GM12891 (cell line): Measurements from ENCODE around the gene KPNB1. TPM values are rescaled to one million over a fixed set of nuclear protein-coding genes. Genes with fewer than 3 reads are reported as not detected.

Experiments
- DNase-seq: peaks from one replicate; pipeline ENCODE4 v3.0.0; 2011; ENCODE audit warnings: low spot score; ENCODE audit not compliant: insufficient read length
- FAIRE-seq: peaks from 2 replicates; lab custom pipeline; 2011; peaks lifted over from hg19 to GRCh38; lab: Jason Lieb, UNC
- PAX5 ChIP-seq: IDR thresholded peaks from 2 replicates; pipeline ENCODE4 v1.6.1; 2011; ENCODE audit warnings: low read length, moderate library complexity, mild to moderate bottlenecking; ENCODE audit not compliant: insufficient read depth, severe bottlenecking
- POLR2A ChIP-seq: IDR thresholded peaks from 2 replicates; pipeline ENCODE4 v1.6.1; 2011; ENCODE audit warnings: low read depth, low read length, control low read depth
- POLR2AphosphoS5 ChIP-seq: IDR thresholded peaks from 2 replicates; pipeline ENCODE4 v1.6.1; 2011; ENCODE audit warnings: low read depth, low read length, control low read depth
- POU2F2 ChIP-seq: IDR thresholded peaks from 2 replicates; pipeline ENCODE4 v1.6.1; 2011; ENCODE audit warnings: low read depth, mild to moderate bottlenecking, control low read depth, low read length, moderate library complexity
- SPI1 ChIP-seq: IDR thresholded peaks from 2 replicates; pipeline ENCODE4 v1.6.1; 2011; ENCODE audit warnings: low read depth, low read length, control low read depth
- TAF1 ChIP-seq: IDR thresholded peaks from 2 replicates; pipeline ENCODE4 v1.6.1; 2011; ENCODE audit warnings: low read depth, low read length, control low read depth
- polyA plus RNA-seq: library from polyadenylated mRNA; unstranded; fragments of >200 nt; gene quantifications from one replicate; pipeline ENCODE4 v1.2.1, GENCODE V29; 2012; ENCODE audit warnings: low read depth, missing spikeins, inconsistent platforms; ENCODE audit not compliant: missing spikeins

KPNB1 gene
- polyA plus RNA-seq = 178 TPM

DNA sequence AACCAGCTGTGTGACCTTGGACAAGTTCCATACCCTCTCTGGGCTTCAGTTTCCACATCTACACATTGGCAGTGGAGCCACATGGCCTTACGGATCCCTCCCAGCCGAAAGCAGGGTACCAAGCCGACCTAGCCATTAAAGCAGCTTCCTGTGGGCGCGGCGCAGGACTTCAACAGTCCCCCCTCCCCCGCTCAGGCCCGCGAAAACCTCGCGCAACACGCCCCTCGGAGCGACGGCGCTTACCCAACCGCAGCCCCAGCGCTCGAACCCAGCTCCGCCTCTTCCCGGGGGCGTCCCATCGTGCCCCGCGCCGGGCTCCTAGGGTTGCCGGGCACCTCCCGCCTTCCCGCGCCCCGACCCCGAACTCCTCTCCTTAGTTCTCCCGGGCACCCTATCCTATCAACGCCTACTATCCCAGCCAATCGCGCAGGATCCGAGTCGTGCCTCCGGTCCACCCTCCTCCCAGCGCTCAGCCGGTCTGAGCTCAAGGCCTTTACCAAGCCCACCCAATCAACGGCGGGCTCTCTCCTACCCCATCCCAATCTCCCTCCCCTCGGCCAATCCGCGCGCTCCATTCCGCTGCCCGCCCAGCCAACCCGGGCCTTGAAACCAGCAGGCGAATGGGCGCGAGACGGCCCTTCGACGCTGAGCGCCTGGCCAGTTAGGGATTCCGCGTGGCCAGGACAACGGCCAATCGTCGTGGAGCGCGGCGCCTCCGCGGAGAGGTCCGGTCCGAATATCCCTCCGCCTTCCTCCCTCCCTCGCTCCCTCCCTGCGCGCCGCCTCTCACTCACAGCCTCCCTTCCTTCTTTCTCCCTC, at the start of gene KPNB1:
TSS of gene KPNB1 (plus strand) at position 767 of the 819 bp plus-strand sequence. CDS start 326 bp downstream, outside the sequence.
- peak; percentile 99 for FAIRE-seq
- DNase-seq = peak; percentile 85
- TF ChIP-seq POLR2A = peak; percentile 90
- TF ChIP-seq TAF1 = peak; percentile 91
- peak; percentile 70 for TF ChIP-seq PAX5
- TF ChIP-seq SPI1 = peak; percentile 36; the same call in 1 of the 2 replicates
- TF ChIP-seq POU2F2 = no peak; the same call in 1 of the 2 replicates
- TF ChIP-seq POLR2AphosphoS5 = peak; percentile 81

DNA sequence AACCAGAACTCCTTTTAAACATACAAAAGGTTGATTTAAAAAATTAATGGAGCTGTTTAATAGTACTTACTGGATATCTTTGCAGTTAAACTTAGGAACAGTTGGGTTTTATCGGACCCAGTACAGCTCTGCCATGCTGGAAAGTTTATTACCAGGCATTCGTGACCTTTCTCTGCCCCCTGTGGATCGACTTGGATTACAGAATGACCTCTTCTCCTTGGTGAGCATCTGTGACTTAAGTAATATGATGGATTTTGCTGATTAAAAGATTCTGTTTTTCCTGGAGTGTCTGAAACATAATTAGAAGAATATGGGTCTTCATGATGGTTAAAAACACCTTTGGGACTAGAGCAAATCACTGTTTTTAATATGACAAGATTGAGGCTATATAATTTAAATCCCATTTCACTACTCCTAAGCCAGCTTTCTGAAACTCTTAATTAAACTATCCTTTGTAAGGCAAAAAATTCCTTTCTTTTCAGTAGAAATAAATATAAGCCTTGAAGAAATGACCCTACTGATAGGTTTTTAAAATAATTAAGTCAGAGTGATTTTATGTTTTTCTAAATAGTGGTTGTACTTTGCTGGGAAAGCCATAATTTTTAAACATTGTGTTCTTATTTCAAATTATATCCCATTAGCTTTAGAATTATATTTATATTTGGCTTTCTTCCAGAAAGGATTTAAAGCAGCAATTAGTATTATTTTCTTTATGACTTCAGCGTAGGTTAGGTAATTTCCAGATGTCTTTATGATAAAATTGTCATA, 45.7 kb upstream of the KPNB1 start:
- DNase-seq = no peak
- TF ChIP-seq SPI1 (no peak), POU2F2 (no peak), POLR2A (no peak), POLR2AphosphoS5 (no peak), PAX5 (no peak), TAF1 (no peak)
- no peak for FAIRE-seq

DNA sequence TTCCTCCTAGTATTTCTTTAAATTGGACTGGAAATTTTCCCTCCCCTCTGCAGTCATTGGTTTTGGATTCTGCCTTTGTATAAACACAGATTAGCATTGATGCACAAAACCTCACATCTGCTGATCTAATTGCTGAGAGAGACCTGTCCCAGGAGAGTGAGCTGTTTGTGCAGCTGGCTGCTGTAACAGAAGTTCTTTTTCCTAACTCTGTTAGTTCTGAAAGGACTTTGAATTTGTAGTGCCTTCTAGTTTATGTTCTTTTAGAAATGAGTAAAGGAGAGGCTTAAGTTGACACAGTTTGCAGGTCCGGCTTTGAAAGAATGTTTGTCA, 45.2 kb upstream of the KPNB1 start:
- TF ChIP-seq POU2F2 (no peak), SPI1 (no peak), PAX5 (no peak), POLR2A (no peak), TAF1 (no peak), POLR2AphosphoS5 (no peak)
- no peak for FAIRE-seq
- no peak for DNase-seq

DNA sequence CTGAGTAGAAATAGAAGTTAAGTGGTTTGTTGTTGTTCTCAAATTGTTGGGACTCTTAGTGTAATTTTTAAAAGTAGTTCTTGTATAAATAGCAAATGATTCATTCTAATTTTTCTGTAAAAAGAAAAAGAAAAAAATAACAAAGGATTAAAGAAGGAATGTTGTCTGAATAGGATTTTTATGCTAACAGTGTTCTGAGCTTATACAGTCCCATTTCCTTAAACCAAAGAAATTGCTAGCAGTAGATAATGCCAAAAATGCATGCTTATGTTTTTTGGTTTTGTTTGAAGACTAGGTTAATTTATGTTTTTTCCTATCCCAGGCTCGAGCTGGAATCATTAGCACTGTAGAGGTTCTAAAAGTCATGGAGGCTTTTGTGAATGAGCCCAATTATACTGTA, 44.7 kb upstream of the KPNB1 start:
- no peak for DNase-seq
- no peak for FAIRE-seq

DNA sequence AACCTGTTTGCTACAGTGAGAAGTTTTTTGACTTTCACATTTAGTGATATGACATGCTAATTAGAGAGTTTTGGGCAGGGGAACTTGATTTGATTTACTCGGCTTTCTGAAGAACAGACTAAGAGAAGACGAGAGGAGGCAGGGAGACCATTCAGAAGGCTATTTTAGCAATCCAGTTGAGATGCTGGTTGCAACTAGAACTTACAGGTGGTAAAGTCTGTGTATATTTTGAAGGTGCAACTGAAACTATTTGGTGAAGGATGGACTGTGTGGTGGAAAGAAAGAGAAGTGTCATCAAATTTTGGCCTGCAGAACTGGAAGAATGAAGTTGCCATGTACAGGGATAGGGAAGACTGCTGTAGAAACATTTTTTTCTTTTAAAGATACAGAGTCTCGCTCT, 42.2 kb upstream of the KPNB1 start:
- DNase-seq (no peak), FAIRE-seq (no peak)
- TF ChIP-seq TAF1 (no peak), POLR2A (no peak), POLR2AphosphoS5 (no peak), PAX5 (no peak), SPI1 (no peak), POU2F2 (no peak)

More for the DNA sequence above, 44.7 kb upstream of the KPNB1 start:
- TF ChIP-seq TAF1 (no peak), POU2F2 (no peak), PAX5 (no peak), SPI1 (no peak), POLR2AphosphoS5 (no peak), POLR2A (no peak)

DNA sequence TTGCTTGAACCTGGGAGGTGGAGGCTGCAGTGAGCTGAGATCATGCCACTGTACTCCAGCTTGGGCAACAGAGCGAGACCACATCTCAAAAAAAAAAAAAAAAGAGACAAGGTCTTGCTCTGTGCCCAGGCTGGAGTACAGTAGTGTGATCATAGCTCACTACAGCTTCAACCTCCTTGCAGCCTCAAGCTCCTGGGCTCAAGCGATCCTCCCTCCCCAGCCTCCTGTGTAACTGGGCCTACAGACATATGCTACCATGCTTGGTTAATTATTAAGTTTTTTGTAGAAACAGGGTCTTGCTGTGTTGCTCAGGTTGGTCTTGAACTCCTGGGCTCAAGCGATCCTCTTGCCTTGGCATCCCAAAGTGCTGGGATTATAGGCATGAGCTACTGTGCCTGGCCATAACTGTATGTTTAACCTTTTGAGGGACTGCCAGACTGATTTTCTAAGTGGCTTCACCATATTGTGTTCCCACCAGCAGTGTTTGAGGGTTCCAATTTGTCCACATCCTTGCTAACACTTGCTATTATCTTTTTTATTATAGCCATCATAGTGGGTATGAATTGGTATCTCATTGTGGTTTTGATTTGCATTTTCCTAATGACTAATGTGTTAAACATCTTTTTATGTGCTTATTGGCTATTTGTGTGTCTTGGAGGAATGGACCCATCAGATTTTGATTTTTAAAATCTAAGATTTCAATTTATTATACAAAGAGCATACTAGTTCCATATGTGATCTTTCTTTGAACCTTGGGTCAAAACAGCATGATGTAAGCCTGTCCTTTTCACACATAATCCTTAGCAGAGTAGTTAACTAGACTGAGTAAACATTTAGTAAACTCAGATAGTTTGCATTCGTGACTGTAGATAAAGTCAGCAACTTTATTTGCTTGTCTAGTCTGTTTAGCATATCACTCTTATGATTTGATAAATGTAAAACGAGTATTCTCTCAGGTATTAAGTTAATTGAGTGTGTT, 38.1 kb upstream of the KPNB1 start:
- TF ChIP-seq TAF1 (no peak), POLR2AphosphoS5 (no peak), SPI1 (no peak), POLR2A (no peak), PAX5 (no peak), POU2F2 (no peak)
- FAIRE-seq (peak; percentile 31), DNase-seq (no peak)

DNA sequence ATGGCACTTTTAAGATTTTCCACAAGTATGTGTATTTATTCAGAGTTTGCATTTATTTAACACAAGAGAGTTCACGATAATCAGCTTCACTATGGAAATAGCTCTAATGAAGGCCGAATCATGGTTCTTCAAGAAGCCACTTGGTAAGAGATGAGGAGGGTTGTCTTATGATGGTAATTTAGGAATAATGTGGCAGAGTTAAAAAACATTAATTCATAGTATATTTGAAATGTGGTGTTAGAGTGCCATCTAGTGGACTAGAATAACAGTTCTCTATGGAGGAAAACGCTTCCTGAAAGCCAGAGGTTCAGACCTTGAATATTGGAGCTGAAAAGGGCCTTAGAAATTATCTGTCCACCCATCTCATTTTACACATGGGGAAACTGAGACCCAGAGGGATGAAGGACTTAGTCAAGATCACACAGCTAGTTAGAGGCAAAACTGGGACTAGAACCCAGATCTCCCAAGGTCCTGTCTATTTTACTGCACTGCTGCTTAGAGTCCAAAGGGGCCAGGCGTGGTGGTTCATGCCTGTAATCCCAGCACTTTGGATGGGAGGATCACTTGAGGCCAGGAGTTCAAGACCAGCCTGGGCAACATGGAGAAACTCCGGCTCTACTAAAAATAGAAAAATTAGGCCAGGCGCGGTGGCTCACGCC, 33.8 kb upstream of the KPNB1 start:
- FAIRE-seq (peak; percentile 28), DNase-seq (no peak)
- TF ChIP-seq TAF1 (no peak), POLR2A (no peak), POLR2AphosphoS5 (no peak), POU2F2 (no peak), PAX5 (no peak), SPI1 (no peak)

DNA sequence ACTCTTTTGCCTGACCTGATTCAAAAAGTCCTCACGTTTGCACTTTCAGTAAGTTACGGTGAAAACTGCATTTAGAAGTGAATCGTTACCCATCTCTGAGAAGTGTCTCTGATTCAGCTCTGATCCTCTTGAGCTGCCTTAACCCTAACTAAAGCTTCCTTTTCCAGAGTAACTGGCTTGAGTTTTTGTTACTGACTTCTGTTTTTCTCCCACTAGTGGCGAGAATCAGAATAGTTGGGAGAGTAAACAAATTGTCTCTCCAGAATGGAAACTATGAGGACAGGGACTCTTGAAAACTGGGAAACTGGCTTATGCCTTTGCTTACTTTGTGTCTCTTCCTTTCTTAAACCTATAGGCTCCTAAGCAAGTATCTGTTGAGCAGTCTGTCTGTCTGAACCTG, 31.3 kb upstream of the KPNB1 start:
- FAIRE-seq = no peak

More for the DNA sequence above, 31.3 kb upstream of the KPNB1 start:
- DNase-seq = no peak
- no peak for TF ChIP-seq POLR2AphosphoS5
- TF ChIP-seq POU2F2 = no peak
- no peak for TF ChIP-seq SPI1
- no peak for TF ChIP-seq PAX5
- TF ChIP-seq TAF1 = no peak
- TF ChIP-seq POLR2A = no peak
